ENCODE results near the gene CCDC33. TPM values are rescaled to one million over a fixed set of nuclear protein-coding genes. Genes with fewer than 3 reads are reported as not detected.

CCDC33 gene
- total and polyA plus RNA-seq, 2 donors = 0.39 to 1.4 TPM

DNA sequence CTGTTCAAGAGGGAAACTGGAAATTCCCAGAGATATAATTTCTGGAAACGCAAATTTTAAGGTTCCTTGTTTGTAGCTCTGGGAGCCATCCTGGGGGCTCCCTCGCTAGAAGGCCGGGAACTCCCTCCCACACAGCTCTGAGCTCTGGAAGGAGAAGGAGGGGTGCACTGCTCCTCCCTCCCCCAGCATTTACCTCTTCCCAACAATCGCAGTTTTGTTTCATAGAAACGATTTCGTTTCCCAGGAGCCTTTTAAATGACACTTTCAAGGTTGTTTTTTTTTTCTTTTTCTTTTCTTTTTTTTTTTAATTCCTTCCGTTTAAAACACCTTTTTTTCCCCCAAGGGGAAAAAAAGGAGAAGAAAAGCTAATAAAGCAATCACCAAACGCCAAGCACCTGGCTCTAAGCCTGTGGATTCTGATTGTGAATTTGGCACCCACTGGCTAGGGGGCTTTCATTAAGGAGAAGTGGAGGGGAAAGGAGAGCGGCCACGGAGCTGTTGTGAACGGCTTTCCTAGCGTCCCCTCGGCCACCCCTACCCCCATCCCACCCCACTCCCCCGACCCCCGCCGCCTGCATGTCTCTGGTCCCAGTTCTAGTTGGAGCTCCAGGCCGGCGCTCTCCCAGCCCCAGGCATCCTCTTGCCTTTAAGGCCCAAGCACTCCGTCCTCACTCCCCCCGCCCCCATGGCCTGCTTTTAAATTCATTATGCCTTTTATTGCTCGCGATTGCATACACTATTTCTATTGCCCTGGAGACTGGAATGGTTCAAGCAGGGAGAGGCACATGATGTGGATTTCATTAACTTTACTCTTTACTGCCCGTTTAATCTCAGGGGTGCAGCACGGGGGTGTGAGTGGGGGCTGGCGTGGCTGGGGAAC is 13.6 kb upstream of the CCDC33 start:
- 50% methylated on average over 25 of the region's 25 CpGs for WGBS
- no peaks in the 10 kb centered on the region for H3K9me3 ChIP-seq (ENCODE audit: control insufficient read depth in 2 of 2, insufficient read depth in 1 of 2, low read length in 1 of 2)
- peaks cover 7 to 59% of the 10 kb centered on the region in 2 donors for H3K4me1 ChIP-seq (ENCODE audit: control insufficient read depth in 2 of 2, insufficient read depth in 2 of 2, low read length in 2 of 2)
- H3K4me3 ChIP-seq (ENCODE audit: low read length in 2 of 2) = no peak overlapping the region
- no peak for DNase-seq (ENCODE audit: low read depth in 6 of 9, low spot score in 9 of 9)
- H3K27ac ChIP-seq (ENCODE audit: low read depth in 1 of 2, low read length in 1 of 2) = no peak overlapping the region
- no peaks in the 10 kb centered on the region for H3K36me3 ChIP-seq (ENCODE audit: control insufficient read depth in 2 of 2, insufficient read depth in 2 of 2, low read length in 1 of 2)
- H3K27me3 ChIP-seq (ENCODE audit: control insufficient read depth in 2 of 2, insufficient read depth in 1 of 2, low read length in 1 of 2) = peaks cover 0 to 3% of the 10 kb centered on the region in 2 donors

DNA sequence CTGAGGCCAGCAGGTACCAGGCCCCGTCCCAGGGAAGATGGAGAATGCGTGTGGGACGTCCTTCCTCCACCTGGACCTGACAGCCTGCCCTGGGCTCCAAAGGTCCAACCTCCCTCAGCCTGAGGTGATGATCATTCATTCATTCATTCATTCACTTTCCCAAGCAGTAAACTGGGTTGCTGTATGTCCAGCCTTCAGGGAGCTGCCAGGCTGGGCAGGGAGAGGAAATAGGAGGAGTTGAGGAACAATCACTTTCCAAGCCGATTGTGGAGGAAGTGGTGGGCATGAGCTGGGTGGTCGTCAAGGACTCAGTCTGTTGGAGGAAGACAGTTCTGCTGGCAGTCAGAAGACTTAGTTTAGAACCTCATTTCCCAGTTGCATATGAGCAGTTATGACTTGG is 10.2 kb upstream of the CCDC33 start:
- Histone ChIP-seq H3K36me3 (ENCODE audit: control insufficient read depth in 2 of 2, insufficient read depth in 2 of 2, low read length in 1 of 2) (no peaks in the 10 kb centered on the region), H3K9me3 (ENCODE audit: control insufficient read depth in 2 of 2, insufficient read depth in 1 of 2, low read length in 1 of 2) (no peaks in the 10 kb centered on the region), H3K4me3 (ENCODE audit: low read length in 2 of 2) (no peak overlapping the region), H3K27me3 (ENCODE audit: control insufficient read depth in 2 of 2, insufficient read depth in 1 of 2, low read length in 1 of 2) (peaks cover 0 to 5% of the 10 kb centered on the region in 2 donors), H3K27ac (ENCODE audit: low read depth in 1 of 2, low read length in 1 of 2) (no peak overlapping the region), H3K4me1 (ENCODE audit: control insufficient read depth in 2 of 2, insufficient read depth in 2 of 2, low read length in 2 of 2) (peaks cover 7 to 59% of the 10 kb centered on the region in 2 donors)
- 64% methylated on average over 5 of the region's 5 CpGs for WGBS
- no peak for DNase-seq (ENCODE audit: low read depth in 6 of 9, low spot score in 9 of 9)

DNA sequence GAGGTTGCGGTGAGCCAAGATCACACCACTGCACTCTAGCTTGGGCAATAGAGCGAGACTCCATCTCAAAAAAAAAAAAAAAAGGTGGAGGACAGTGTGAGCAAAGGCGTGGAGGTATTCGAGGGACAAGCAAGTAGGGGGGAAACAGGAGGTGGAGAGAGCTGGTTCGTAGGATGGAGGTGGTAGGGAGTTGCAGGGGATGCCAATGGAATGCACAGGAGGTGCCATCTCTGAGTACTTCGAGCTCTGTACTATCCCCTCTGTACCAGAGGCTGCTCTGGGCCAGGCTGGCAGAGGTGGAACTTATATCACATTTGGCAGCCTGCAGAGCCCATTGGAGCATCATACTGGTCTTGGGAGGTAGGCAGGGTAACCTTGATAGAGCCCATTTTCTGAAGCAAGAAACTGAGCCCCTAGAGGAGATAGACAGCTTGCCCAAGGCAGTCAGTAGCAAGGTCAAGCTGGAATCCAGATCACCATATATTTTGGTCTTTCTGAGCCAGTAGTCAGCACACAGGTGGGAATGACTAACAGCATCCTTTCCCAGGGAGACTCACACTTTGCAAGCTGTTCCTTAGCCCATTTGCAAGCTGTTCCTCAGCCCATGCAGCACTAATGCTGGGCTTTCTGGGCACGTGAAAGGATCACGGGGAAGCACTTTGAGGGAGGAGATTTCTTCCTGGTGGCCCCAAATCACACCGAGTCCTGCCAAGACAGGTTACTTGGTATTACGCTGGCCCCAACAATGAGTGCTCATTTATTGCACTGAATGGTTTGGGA is 9.2 kb upstream of the CCDC33 start:
- WGBS = 87% methylated on average over 10 of the region's 10 CpGs
- H3K4me3 ChIP-seq (ENCODE audit: low read length in 2 of 2) = no peak overlapping the region
- H3K27ac ChIP-seq (ENCODE audit: low read depth in 1 of 2, low read length in 1 of 2) = no peak overlapping the region
- DNase-seq (ENCODE audit: low read depth in 6 of 9, low spot score in 9 of 9) = no peak
- peaks cover 0 to 5% of the 10 kb centered on the region in 2 donors for H3K27me3 ChIP-seq (ENCODE audit: control insufficient read depth in 2 of 2, insufficient read depth in 1 of 2, low read length in 1 of 2)
- no peaks in the 10 kb centered on the region for H3K36me3 ChIP-seq (ENCODE audit: control insufficient read depth in 2 of 2, insufficient read depth in 2 of 2, low read length in 1 of 2)
- H3K4me1 ChIP-seq (ENCODE audit: control insufficient read depth in 2 of 2, insufficient read depth in 2 of 2, low read length in 2 of 2) = peaks cover 7 to 49% of the 10 kb centered on the region in 2 donors
- no peaks in the 10 kb centered on the region for H3K9me3 ChIP-seq (ENCODE audit: control insufficient read depth in 2 of 2, insufficient read depth in 1 of 2, low read length in 1 of 2)

DNA sequence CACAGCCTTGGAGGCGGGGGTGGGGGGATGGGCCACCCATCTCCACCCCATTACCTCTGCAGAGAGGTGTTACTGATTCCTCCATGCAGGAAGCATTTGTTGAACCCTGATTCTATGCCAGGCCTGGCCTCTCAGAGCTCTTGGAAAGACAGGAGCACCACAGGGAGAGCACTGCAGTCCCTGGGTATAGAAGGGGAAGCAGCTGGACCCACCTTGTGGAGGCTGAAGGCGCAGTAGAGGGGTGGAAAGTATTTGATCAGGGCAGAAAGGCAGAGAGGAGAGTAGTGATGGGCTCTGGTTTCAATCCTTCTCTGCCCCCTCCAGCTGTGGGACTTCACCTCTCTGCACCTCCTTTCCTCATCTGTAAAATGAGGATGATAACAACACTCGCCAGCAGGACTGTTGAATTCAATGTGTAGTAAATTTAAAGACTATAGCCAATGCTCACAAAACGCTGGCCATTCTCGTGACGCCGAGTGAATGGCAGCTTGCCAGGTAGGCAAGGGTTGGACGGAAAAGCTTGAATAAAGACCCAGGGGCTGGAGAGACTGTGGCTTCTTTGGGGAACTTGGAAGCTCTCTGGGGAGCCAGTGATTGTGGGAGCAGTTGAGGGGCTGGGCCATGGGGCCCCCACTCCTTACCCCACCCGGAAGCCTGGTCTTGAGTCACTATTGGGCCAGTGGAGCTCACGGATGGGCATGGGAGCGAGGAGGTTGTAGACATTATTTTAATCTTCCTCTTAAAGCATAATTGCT is 8.0 kb upstream of the CCDC33 start:
- no peak for DNase-seq (ENCODE audit: low read depth in 6 of 9, low spot score in 9 of 9)
- peaks cover 7 to 37% of the 10 kb centered on the region in 2 donors for H3K4me1 ChIP-seq (ENCODE audit: control insufficient read depth in 2 of 2, insufficient read depth in 2 of 2, low read length in 2 of 2)
- no peak overlapping the region for H3K4me3 ChIP-seq (ENCODE audit: low read length in 2 of 2)
- no peaks in the 10 kb centered on the region for H3K36me3 ChIP-seq (ENCODE audit: control insufficient read depth in 2 of 2, insufficient read depth in 2 of 2, low read length in 1 of 2)
- no peaks in the 10 kb centered on the region for H3K9me3 ChIP-seq (ENCODE audit: control insufficient read depth in 2 of 2, insufficient read depth in 1 of 2, low read length in 1 of 2)
- peaks cover 0 to 2% of the 10 kb centered on the region in 2 donors for H3K27me3 ChIP-seq (ENCODE audit: control insufficient read depth in 2 of 2, insufficient read depth in 1 of 2, low read length in 1 of 2)
- H3K27ac ChIP-seq (ENCODE audit: low read depth in 1 of 2, low read length in 1 of 2) = no peak overlapping the region
- 84% methylated on average over 11 of the region's 11 CpGs for WGBS

DNA sequence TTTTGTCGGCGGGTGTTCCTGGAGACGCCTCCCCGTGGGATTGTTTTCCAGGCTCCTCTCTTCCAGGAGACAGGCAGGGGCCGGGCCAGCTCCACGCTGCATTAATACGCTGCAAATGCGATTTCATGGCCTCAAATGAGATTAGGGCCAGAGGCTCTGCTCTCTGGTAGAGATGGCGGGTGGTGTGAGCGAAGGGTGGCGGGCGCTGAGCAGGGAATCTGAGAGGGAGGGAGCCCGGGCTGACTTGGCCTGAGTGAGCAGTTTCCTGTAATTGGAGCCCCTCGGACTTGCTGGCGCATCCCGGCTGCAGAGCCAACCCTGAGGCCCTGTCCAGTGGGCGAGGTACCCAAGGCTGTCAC is 7.4 kb upstream of the CCDC33 start:
- Histone ChIP-seq H3K9me3 (ENCODE audit: control insufficient read depth in 2 of 2, insufficient read depth in 1 of 2, low read length in 1 of 2) (no peaks in the 10 kb centered on the region), H3K27ac (ENCODE audit: low read depth in 1 of 2, low read length in 1 of 2) (no peak overlapping the region), H3K4me1 (ENCODE audit: control insufficient read depth in 2 of 2, insufficient read depth in 2 of 2, low read length in 2 of 2) (peaks cover 4 to 32% of the 10 kb centered on the region in 2 donors), H3K27me3 (ENCODE audit: control insufficient read depth in 2 of 2, insufficient read depth in 1 of 2, low read length in 1 of 2) (peaks cover 0 to 2% of the 10 kb centered on the region in 2 donors), H3K4me3 (ENCODE audit: low read length in 2 of 2) (no peak overlapping the region), H3K36me3 (ENCODE audit: control insufficient read depth in 2 of 2, insufficient read depth in 2 of 2, low read length in 1 of 2) (no peaks in the 10 kb centered on the region)
- WGBS = 83% methylated on average over 17 of the region's 17 CpGs
- DNase-seq (ENCODE audit: low read depth in 6 of 9, low spot score in 9 of 9) = no peak

DNA sequence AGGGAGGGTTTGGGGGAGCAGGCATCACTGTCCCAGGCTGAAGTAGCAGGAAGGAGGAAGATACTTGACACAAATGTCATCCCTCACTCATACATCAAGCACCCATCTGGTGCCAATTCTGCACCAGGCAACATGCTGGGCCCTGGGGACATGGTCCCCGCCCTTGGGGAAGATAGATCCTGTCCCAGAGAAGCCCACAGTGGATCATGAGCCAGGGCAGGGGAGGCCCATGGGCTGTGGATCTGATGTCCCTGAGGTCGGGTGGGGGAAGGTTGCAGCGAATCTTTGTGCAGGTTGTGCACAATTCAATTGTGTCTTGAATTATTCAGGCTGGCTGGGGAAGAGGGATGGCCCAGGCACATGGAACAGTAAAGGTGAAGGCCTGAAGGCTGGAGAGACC is 6.4 kb upstream of the CCDC33 start:
- no peak overlapping the region for H3K27ac ChIP-seq (ENCODE audit: low read depth in 1 of 2, low read length in 1 of 2)
- DNase-seq (ENCODE audit: low read depth in 6 of 9, low spot score in 9 of 9) = no peak
- H3K36me3 ChIP-seq (ENCODE audit: control insufficient read depth in 2 of 2, insufficient read depth in 2 of 2, low read length in 1 of 2) = no peaks in the 10 kb centered on the region
- no peaks in the 10 kb centered on the region for H3K9me3 ChIP-seq (ENCODE audit: control insufficient read depth in 2 of 2, insufficient read depth in 1 of 2, low read length in 1 of 2)
- WGBS = 97% methylated on average over 3 of the region's 3 CpGs
- H3K4me3 ChIP-seq (ENCODE audit: low read length in 2 of 2) = no peak overlapping the region
- peaks cover 0 to 30% of the 10 kb centered on the region in 2 donors for H3K4me1 ChIP-seq (ENCODE audit: control insufficient read depth in 2 of 2, insufficient read depth in 2 of 2, low read length in 2 of 2)
- peaks cover 0 to 2% of the 10 kb centered on the region in 2 donors for H3K27me3 ChIP-seq (ENCODE audit: control insufficient read depth in 2 of 2, insufficient read depth in 1 of 2, low read length in 1 of 2)

DNA sequence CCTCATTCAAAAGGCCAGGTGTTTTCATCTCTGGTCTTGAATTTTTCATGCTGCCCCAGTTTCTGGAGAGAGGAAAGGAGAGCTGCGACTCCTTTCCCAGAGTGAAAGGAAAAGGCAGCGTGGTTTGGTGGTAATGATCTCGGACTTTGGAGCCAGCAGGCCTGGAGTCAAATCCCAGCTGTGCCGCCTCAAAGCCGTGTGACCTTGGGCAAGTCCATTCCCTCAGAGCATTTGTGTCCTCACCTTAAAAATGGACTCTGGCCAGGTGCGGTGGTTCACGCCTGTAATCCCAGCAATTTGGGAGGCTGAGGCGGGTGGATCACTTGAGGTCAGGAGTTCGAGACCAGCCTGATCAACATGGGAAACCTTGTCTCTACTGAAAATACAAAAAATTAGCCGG is 4.7 kb upstream of the CCDC33 start:
- Histone ChIP-seq H3K27ac (ENCODE audit: low read depth in 1 of 2, low read length in 1 of 2) (no peak overlapping the region), H3K36me3 (ENCODE audit: control insufficient read depth in 2 of 2, insufficient read depth in 2 of 2, low read length in 1 of 2) (no peaks in the 10 kb centered on the region), H3K4me3 (ENCODE audit: low read length in 2 of 2) (no peak overlapping the region), H3K4me1 (ENCODE audit: control insufficient read depth in 2 of 2, insufficient read depth in 2 of 2, low read length in 2 of 2) (peaks cover 0 to 19% of the 10 kb centered on the region in 2 donors), H3K9me3 (ENCODE audit: control insufficient read depth in 2 of 2, insufficient read depth in 1 of 2, low read length in 1 of 2) (no peaks in the 10 kb centered on the region), H3K27me3 (ENCODE audit: control insufficient read depth in 2 of 2, insufficient read depth in 1 of 2, low read length in 1 of 2) (peaks cover 0 to 2% of the 10 kb centered on the region in 2 donors)
- 96% methylated on average over 10 of the region's 10 CpGs for WGBS
- DNase-seq (ENCODE audit: low read depth in 6 of 9, low spot score in 9 of 9) = no peak

DNA sequence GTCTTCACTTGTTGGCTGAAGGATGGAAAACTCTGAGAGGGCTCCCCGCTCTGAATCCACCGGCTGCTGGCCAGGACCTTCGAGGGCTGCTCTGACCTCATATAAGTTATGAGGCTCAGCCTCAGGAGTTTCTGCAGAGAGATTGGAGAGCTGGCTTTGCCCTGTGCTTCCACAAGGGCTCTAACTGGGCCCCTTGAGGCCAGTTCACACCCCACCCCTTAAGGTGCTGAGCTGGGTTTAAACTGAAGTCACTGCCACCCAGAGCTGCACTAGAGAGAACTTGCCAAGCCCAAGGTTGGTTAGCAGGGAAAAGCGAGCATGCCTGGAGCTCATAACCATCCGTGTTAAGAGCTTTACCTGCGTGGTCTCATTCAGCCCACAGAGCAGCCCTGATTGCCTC is 2.8 kb upstream of the CCDC33 start:
- 95% methylated on average over 6 of the region's 6 CpGs for WGBS
- H3K36me3 ChIP-seq (ENCODE audit: control insufficient read depth in 2 of 2, insufficient read depth in 2 of 2, low read length in 1 of 2) = no peaks in the 10 kb centered on the region
- H3K4me3 ChIP-seq (ENCODE audit: low read length in 2 of 2) = no peak overlapping the region
- H3K27ac ChIP-seq (ENCODE audit: low read depth in 1 of 2, low read length in 1 of 2) = no peak overlapping the region
- peaks cover 0 to 13% of the 10 kb centered on the region in 2 donors for H3K4me1 ChIP-seq (ENCODE audit: control insufficient read depth in 2 of 2, insufficient read depth in 2 of 2, low read length in 2 of 2)
- no peak for DNase-seq (ENCODE audit: low read depth in 6 of 9, low spot score in 9 of 9)
- peaks cover 0 to under 1% of the 10 kb centered on the region in 2 donors for H3K27me3 ChIP-seq (ENCODE audit: control insufficient read depth in 2 of 2, insufficient read depth in 1 of 2, low read length in 1 of 2)
- no peaks in the 10 kb centered on the region for H3K9me3 ChIP-seq (ENCODE audit: control insufficient read depth in 2 of 2, insufficient read depth in 1 of 2, low read length in 1 of 2)

Data from thymus (tissue), 11 donors.